GM23338 (cell line): ENCODE data around the gene CLDN16. TPM values are rescaled to one million over a fixed set of nuclear protein-coding genes. Genes with fewer than 3 reads are reported as not detected.

Source experiments
- ATAC-seq: fragments of 200-7000 bp; cut with Tn5 transposase; 3 replicates; pipeline ENCODE4 v1.9.1; 2020
- DNase-seq: peaks from one replicate; pipeline ENCODE4 v3.0.0-alpha.2; 2015; ENCODE audit warnings: low spot score
- H2AFZ ChIP-seq: fragments of 200-600 bp; sonication (generic); 2 replicates; pipeline ENCODE4 v1.8.0; 2016; ENCODE audit warnings: antibody characterized with exemption, mild to moderate bottlenecking, moderate library complexity
- H3F3A ChIP-seq: fragments of 200-600 bp; sonication (generic); replicated peaks from 2 replicates; pipeline ENCODE4 v1.8.0; 2017; ENCODE audit warnings: antibody characterized with exemption, mixed run types, low read depth
- H3K27ac ChIP-seq: fragments of 200-600 bp; sonication (generic); 2 replicates; pipeline ENCODE4 v1.6.1; 2016; ENCODE audit warnings: low read depth
- H3K27me3 ChIP-seq: fragments of 200-600 bp; sonication (generic); 2 replicates; pipeline ENCODE4 v1.8.0; 2016; ENCODE audit warnings: mild to moderate bottlenecking, mixed run types, moderate library complexity; ENCODE audit not compliant: insufficient read depth
- H3K36me3 ChIP-seq: fragments of 200-600 bp; sonication (generic); 2 replicates; pipeline ENCODE4 v1.8.0; 2016; ENCODE audit warnings: mild to moderate bottlenecking; ENCODE audit not compliant: insufficient read depth
- H3K4me1 ChIP-seq: fragments of 200-600 bp; sonication (generic); 2 replicates; pipeline ENCODE4 v1.8.0; 2016; ENCODE audit warnings: mild to moderate bottlenecking, moderate library complexity; ENCODE audit not compliant: insufficient read depth
- H3K4me2 ChIP-seq: fragments of 200-600 bp; sonication (generic); 2 replicates; pipeline ENCODE4 v1.7.1; 2017; ENCODE audit warnings: mixed run types
- H3K4me3 ChIP-seq: fragments of 200-600 bp; sonication (generic); 2 replicates; pipeline ENCODE4 v1.6.1; 2016; ENCODE audit warnings: mixed run types
- H3K79me2 ChIP-seq: fragments of 200-600 bp; sonication (generic); replicated peaks from 2 replicates; pipeline ENCODE4 v1.8.0; 2017; ENCODE audit warnings: mild to moderate bottlenecking; ENCODE audit not compliant: insufficient read depth
- H3K9me2 ChIP-seq: fragments of 200-600 bp; sonication (generic); 2 replicates; pipeline ENCODE4 v1.8.0; 2017; ENCODE audit not compliant: insufficient read depth
- H4K20me1 ChIP-seq: fragments of 200-600 bp; sonication (generic); replicated peaks from 2 replicates; pipeline ENCODE4 v1.8.0; 2017; ENCODE audit warnings: mild to moderate bottlenecking; ENCODE audit not compliant: insufficient read depth
- H3K27ac Mint-ChIP-seq: 2 replicates; pipeline ENCODE4 v1.8.0; 2020; ENCODE audit warnings: inconsistent platforms, mild to moderate bottlenecking, moderate library complexity, mixed read lengths
- H3K27me3 Mint-ChIP-seq: 3 replicates; pipeline ENCODE4 v1.8.0; 2022; ENCODE audit warnings: low read depth, mild to moderate bottlenecking, moderate library complexity, mixed read lengths, inconsistent platforms; ENCODE audit not compliant: insufficient read depth, poor library complexity
- H3K36me3 Mint-ChIP-seq: 3 replicates; pipeline ENCODE4 v1.8.0; 2021; ENCODE audit warnings: low read depth, mild to moderate bottlenecking, inconsistent platforms, moderate library complexity, mixed read lengths
- H3K4me1 Mint-ChIP-seq: 3 replicates; pipeline ENCODE4 v1.8.0; 2020; ENCODE audit warnings: mild to moderate bottlenecking, inconsistent platforms, mixed read lengths
- H3K4me3 Mint-ChIP-seq: 3 replicates; pipeline ENCODE4 v1.8.0; 2021; ENCODE audit warnings: moderate library complexity, mild to moderate bottlenecking, inconsistent platforms, mixed read lengths
- H3K9me3 Mint-ChIP-seq: 3 replicates; pipeline ENCODE4 v1.8.0; 2020; ENCODE audit warnings: moderate library complexity, mild to moderate bottlenecking, inconsistent platforms, mixed read lengths
- CREB1 ChIP-seq: fragments of 250-450 bp; sonication (Bioruptor Pico); IDR thresholded peaks from 2 replicates; pipeline ENCODE4 v1.5.0; 2020; ENCODE audit warnings: low read depth, mild to moderate bottlenecking, moderate library complexity
- CTCF ChIP-seq, 2 experiments: fragments of 200-600 bp in 1 of 2; sonication (generic) in 1 of 2; conservative IDR thresholded peaks; 2 replicates each; pipeline versions ENCODE4 v1.5.1 to v1.6.1; 2016 to 2017; ENCODE audit warnings: antibody characterized with exemption in 2 of 2, low read depth in 2 of 2, mild to moderate bottlenecking in 2 of 2, moderate library complexity in 1 of 2
- EZH2 ChIP-seq: fragments of 200-600 bp; sonication (generic); IDR thresholded peaks from one replicate; pipeline ENCODE4 v1.8.0; 2017; ENCODE audit warnings: antibody characterized with exemption, mild to moderate bottlenecking, low read depth; ENCODE audit not compliant: unreplicated experiment
- EZH2phosphoT487 ChIP-seq: fragments of 200-600 bp; sonication (generic); IDR thresholded peaks from one replicate; pipeline ENCODE4 v1.8.1; 2018; ENCODE audit warnings: antibody characterized with exemption; ENCODE audit not compliant: unreplicated experiment
- JUNB ChIP-seq: IDR thresholded peaks from one replicate; pipeline ENCODE4 v1.6.1; 2016; ENCODE audit warnings: antibody characterized with exemption; ENCODE audit not compliant: unreplicated experiment
- NANOG ChIP-seq: IDR thresholded peaks from 2 replicates; pipeline ENCODE4 v1.6.1; 2016; ENCODE audit warnings: antibody characterized with exemption, borderline replicate concordance
- POLR2AphosphoS5 ChIP-seq: IDR thresholded peaks from 2 replicates; pipeline ENCODE4 v1.6.1; 2016; ENCODE audit warnings: antibody characterized with exemption, low read depth
- REST ChIP-seq: IDR thresholded peaks from one replicate; pipeline ENCODE4 v1.6.1; 2018; ENCODE audit warnings: antibody characterized with exemption; ENCODE audit not compliant: unreplicated experiment
- STAT1 ChIP-seq: IDR thresholded peaks from one replicate; pipeline ENCODE4 v1.6.1; 2016; ENCODE audit warnings: antibody characterized with exemption; ENCODE audit not compliant: unreplicated experiment
- ZNF114 ChIP-seq: fragments of 250-450 bp; sonication (Bioruptor Pico); IDR thresholded peaks from 2 replicates; pipeline ENCODE4 v1.5.0; 2020; ENCODE audit warnings: mild to moderate bottlenecking, moderate library complexity
- ZNF331 ChIP-seq: fragments of 250-450 bp; sonication (Bioruptor Pico); IDR thresholded peaks from 2 replicates; pipeline ENCODE4 v1.5.0; 2020; ENCODE audit warnings: low read depth, mild to moderate bottlenecking, moderate library complexity
- ZNF462 ChIP-seq: fragments of 250-450 bp; sonication (Bioruptor Pico); IDR thresholded peaks from 2 replicates; pipeline ENCODE4 v1.5.0; 2020; ENCODE audit warnings: mild to moderate bottlenecking, moderate library complexity
- polyA plus RNA-seq: library from polyadenylated mRNA; unstranded; fragments of >200 nt; fragmentation: Nextera tagmentation; extraction: Ambion mirVana; gene quantifications from 2 replicates; pipeline ENCODE4 v1.2.1, GENCODE V29; 2016
- total RNA-seq: library from RNA; depleted of rRNA; stranded (reverse); fragments of >200 nt; shearing (Covaris generic); gene quantifications from 2 replicates; pipeline ENCODE4 v1.2.3, GENCODE V29; 2014

Gene CLDN16
- total and polyA plus RNA-seq, 2 experiments from 2014 or later: 0.06 TPM; not detected in 1

- no peak overlapping the region for H3K4me3 ChIP-seq
- ATAC-seq (no peak), DNase-seq (no peak)
- H3K27ac Mint-ChIP-seq: no peak overlapping the region
- H3K9me3 Mint-ChIP-seq: no peaks in the 10 kb centered on the region
- H3K27me3 ChIP-seq: no peaks in the 10 kb centered on the region
- no peak overlapping the region for H3K27ac ChIP-seq
- H3K27me3 Mint-ChIP-seq: no peaks in the 10 kb centered on the region
- no peaks in the 10 kb centered on the region for H3K9me2 ChIP-seq
- TF ChIP-seq POLR2AphosphoS5: no peak
- no peak for TF ChIP-seq STAT1
- no peak for TF ChIP-seq EZH2
- TF ChIP-seq NANOG: no peak
- no peak for TF ChIP-seq ZNF331
- H3K79me2 ChIP-seq: no peaks in the 10 kb centered on the region
- H4K20me1 ChIP-seq: no peaks in the 10 kb centered on the region
- no peak overlapping the region for H2AFZ ChIP-seq
- H3K36me3 Mint-ChIP-seq: no peaks in the 10 kb centered on the region
- no peaks in the 10 kb centered on the region; the same call in 2 of the 3 replicates for H3K4me1 Mint-ChIP-seq
- no peak overlapping the region for H3K4me2 ChIP-seq
- H3K36me3 ChIP-seq: no peaks in the 10 kb centered on the region
- no peaks in the 10 kb centered on the region for H3K4me1 ChIP-seq
- no peak overlapping the region for H3K4me3 Mint-ChIP-seq
- no peaks in the 10 kb centered on the region for H3F3A ChIP-seq
Measured at GRCh38 chr3:190388703-190389102, 740 bp downstream of the CLDN16 start.

GRCh38 chr3:190396001-190396400, 8.0 kb downstream of the CLDN16 start:
- Mint-ChIP-seq H3K9me3 (no peaks in the 10 kb centered on the region), H3K27ac (no peak overlapping the region), H3K4me1 (no peaks in the 10 kb centered on the region), H3K27me3 (peaks cover 1% of the 10 kb centered on the region), H3K4me3 (no peak overlapping the region), H3K36me3 (no peaks in the 10 kb centered on the region)
- H3K4me1 ChIP-seq: no peaks in the 10 kb centered on the region
- no peak overlapping the region for H3K4me2 ChIP-seq
- ATAC-seq (no peak), DNase-seq (no peak)
- H3K36me3 ChIP-seq: no peaks in the 10 kb centered on the region
- H3K4me3 ChIP-seq: no peak overlapping the region
- H3F3A ChIP-seq: no peaks in the 10 kb centered on the region
- no peaks in the 10 kb centered on the region for H4K20me1 ChIP-seq
- H3K79me2 ChIP-seq: no peaks in the 10 kb centered on the region
- no peak overlapping the region for H3K27ac ChIP-seq
- H3K27me3 ChIP-seq: no peaks in the 10 kb centered on the region
- no peaks in the 10 kb centered on the region for H3K9me2 ChIP-seq
- no peak overlapping the region for H2AFZ ChIP-seq
- TF ChIP-seq STAT1 (no peak), ZNF462 (CRISPR knock-in tag) (no peak), REST (no peak), ZNF114 (no peak), CREB1 (no peak), POLR2AphosphoS5 (no peak), NANOG (no peak), CTCF (conservative IDR thresholded peaks at IDR 0.05; ENCODE audit: low read depth in 2 of 2) (no peak), EZH2 (no peak), JUNB (no peak), EZH2phosphoT487 (no peak)
